Measurements from ENCODE around the gene LMBR1. TPM values are rescaled to one million over a fixed set of nuclear protein-coding genes. Genes with fewer than 3 reads are reported as not detected.
A peak's percentile ranks its signal among the peaks of the same experiment; 100 is the strongest.

Gene LMBR1
- total and polyA plus RNA-seq, 2 of the 13 experiments (the other 11 are each of a cell fraction or from before 2014, with no cell fraction given) = 20.9 to 39.6 TPM

- TF ChIP-seq EP300 (IDR thresholded peaks at IDR 0.05; ENCODE audit: low read depth in 2 of 2, low read length in 2 of 2) = no peak
- TF ChIP-seq EP300 (CRISPR knock-in tag; IDR thresholded peaks at IDR 0.05; ENCODE audit: borderline replicate concordance) = no peak
- TF ChIP-seq NR2F1 (CRISPR knock-in tag; IDR thresholded peaks at IDR 0.05) = no peak
- TF ChIP-seq FLYWCH1 (CRISPR knock-in tag; IDR thresholded peaks at IDR 0.05) = no peak
- no peak for TF ChIP-seq AHR (CRISPR knock-in tag; IDR thresholded peaks at IDR 0.05)
- TF ChIP-seq NCOA5 (CRISPR knock-in tag; IDR thresholded peaks at IDR 0.05) = no peak
- no peak for TF ChIP-seq ZFP36L2 (CRISPR knock-in tag; IDR thresholded peaks at IDR 0.05)
- no peak for TF ChIP-seq KLF16 (CRISPR knock-in tag; IDR thresholded peaks at IDR 0.05)
- no peak for TF ChIP-seq ZBTB42 (CRISPR knock-in tag; IDR thresholded peaks at IDR 0.05)
- no peak for TF ChIP-seq ZNF121 (CRISPR knock-in tag; IDR thresholded peaks at IDR 0.05)
- TF ChIP-seq MYPOP (CRISPR knock-in tag; IDR thresholded peaks at IDR 0.05) = no peak
Measured at GRCh38 chr7:156858523-156858922, 34.5 kb downstream of the LMBR1 start (continued).

GRCh38 chr7:156857757-156858156 lies 35.2 kb downstream of the LMBR1 start:
- POLR2A ChIA-PET = no interaction called here
- intact Hi-C loops (cut with micrococcal nuclease; ENCODE audit: unreplicated experiment) = no loop called here
- CTCF ChIA-PET (ENCODE audit: low intra/inter-chr PET ratio, low total read pairs) = no interaction called here
- TF ChIP-seq ZFP90 (CRISPR knock-in tag; IDR thresholded peaks at IDR 0.05; ENCODE audit: borderline replicate concordance) = peak; percentile 66; the same call in 1 of the 2 replicates
- no peak for TF ChIP-seq ZNF335 (CRISPR knock-in tag; IDR thresholded peaks at IDR 0.05)
- TF ChIP-seq ZBTB20 (CRISPR knock-in tag; IDR thresholded peaks at IDR 0.05; ENCODE audit: borderline replicate concordance, low read depth) = no peak
- no peaks in the 10 kb centered on the region for H3K27me3 ChIP-seq (ENCODE audit: control insufficient read depth in 1 of 2, insufficient read depth in 2 of 2, low read length in 2 of 2)
- DNase-seq (ENCODE audit: low spot score) = no peak
- BruUV-seq (replicated peaks) = no TSS peak
- in situ Hi-C loops (cut with HindIII; ENCODE audit: extremely low pct_ligation_motif_present, low pct_unique_long_range_greater_than_20kb) = no loop called here
- H2AFZ ChIP-seq (ENCODE audit: low read length) = no peak overlapping the region
- H3K27ac ChIP-seq (ENCODE audit: extremely low read length, insufficient read depth, low read length) = no peak overlapping the region
- ATAC-seq = no peak
- H3K79me2 ChIP-seq (ENCODE audit: insufficient read depth, low read length) = peaks cover 39% of the 10 kb centered on the region
- no peak for FAIRE-seq
- no peak overlapping the region for H3K4me2 ChIP-seq (ENCODE audit: low read depth, low read length)
- H3K36me3 ChIP-seq (replicated peaks in 1 of 2; ENCODE audit: control insufficient read depth in 1 of 2, insufficient read depth in 2 of 2, low read length in 2 of 2) = peaks cover 0 to 14% of the 10 kb centered on the region in 2 experiments; a peak in 2 of 5 replicates
- no peak overlapping the region for H3K4me3 ChIP-seq (replicated peaks in 1 of 3; ENCODE audit: insufficient read depth in 1 of 3, low read depth in 2 of 3, low read length in 3 of 3)
- no peaks in the 10 kb centered on the region for H4K20me1 ChIP-seq (ENCODE audit: insufficient read depth, low read length)
- H3K4me1 ChIP-seq (ENCODE audit: insufficient read depth, low read length) = no peaks in the 10 kb centered on the region
- peaks cover 41% of the 10 kb centered on the region; the same call in 1 of the 2 replicates for H3K9me3 ChIP-seq (ENCODE audit: low read length)
- no peak overlapping the region for H3K9ac ChIP-seq (ENCODE audit: insufficient read depth, low read depth, low read length)
- WGBS (ENCODE audit: low lambda C conversion rate) = 98% methylated on average over 1 of the region's 1 CpG

All from HepG2 (cell line).